Neural progenitor cell (in vitro differentiated cells): ENCODE data around the gene SMPX. TPM values are rescaled to one million over a fixed set of nuclear protein-coding genes. Genes with fewer than 3 reads are reported as not detected.

ENCODE experiments used
- DNase-seq: peaks from one replicate; pipeline ENCODE4 v3.0.0-alpha.2; 2016; ENCODE audit warnings: low spot score
- H2AFZ ChIP-seq: fragments of 200-600 bp; sonication (generic); replicated peaks from 2 replicates; pipeline ENCODE4 v1.6.1; 2016; ENCODE audit warnings: antibody characterized with exemption
- H3F3A ChIP-seq: fragments of 200-600 bp; sonication (generic); 2 replicates; pipeline ENCODE4 v1.6.1; 2016; ENCODE audit warnings: antibody characterized with exemption, low read depth
- H3K27ac ChIP-seq: fragments of 200-600 bp; sonication (generic); 2 replicates; pipeline ENCODE4 v1.5.1; 2016; ENCODE audit warnings: mild to moderate bottlenecking
- H3K27me3 ChIP-seq: fragments of 200-600 bp; sonication (generic); 2 replicates; pipeline ENCODE4 v1.6.1; 2016; ENCODE audit warnings: mild to moderate bottlenecking, moderate library complexity
- H3K36me3 ChIP-seq: fragments of 200-600 bp; sonication (generic); 2 replicates; pipeline ENCODE4 v1.5.1; 2016
- H3K4me1 ChIP-seq: fragments of 200-600 bp; sonication (generic); 2 replicates; pipeline ENCODE4 v1.6.1; 2016; ENCODE audit warnings: mixed run types
- H3K4me2 ChIP-seq: fragments of 200-600 bp; sonication (generic); 2 replicates; pipeline ENCODE4 v1.6.1; 2016
- H3K4me3 ChIP-seq: fragments of 200-600 bp; sonication (generic); 2 replicates; pipeline ENCODE4 v1.5.1; 2016
- H3K79me2 ChIP-seq: fragments of 200-600 bp; sonication (generic); 2 replicates; pipeline ENCODE4 v1.6.1; 2016; ENCODE audit warnings: low read depth
- H3K9ac ChIP-seq: fragments of 200-600 bp; sonication (generic); 2 replicates; pipeline ENCODE4 v1.6.1; 2016
- H3K9me3 ChIP-seq: fragments of 200-600 bp; sonication (generic); 2 replicates; pipeline ENCODE4 v1.5.1; 2016; ENCODE audit warnings: low read depth
- H4K20me1 ChIP-seq: fragments of 200-600 bp; sonication (generic); 2 replicates; pipeline ENCODE4 v1.6.1; 2016; ENCODE audit warnings: low read depth
- H3K27ac Mint-ChIP-seq: 3 replicates; pipeline ENCODE4 v1.8.0; 2021; ENCODE audit warnings: mixed read lengths
- H3K27me3 Mint-ChIP-seq: 2 replicates; pipeline ENCODE4 v1.8.0; 2022; ENCODE audit warnings: low read depth, mild to moderate bottlenecking, inconsistent platforms, moderate library complexity, mixed read lengths; ENCODE audit not compliant: insufficient read depth
- H3K36me3 Mint-ChIP-seq: 3 replicates; pipeline ENCODE4 v1.8.0; 2021; ENCODE audit warnings: mixed read lengths
- H3K4me1 Mint-ChIP-seq: 3 replicates; pipeline ENCODE4 v1.8.0; 2021; ENCODE audit warnings: mixed read lengths
- H3K4me3 Mint-ChIP-seq: 3 replicates; pipeline ENCODE4 v1.8.0; 2021; ENCODE audit warnings: mild to moderate bottlenecking, moderate library complexity, mixed read lengths
- H3K9me3 Mint-ChIP-seq: 3 replicates; pipeline ENCODE4 v1.8.0; 2020; ENCODE audit warnings: mixed read lengths
- EZH2 ChIP-seq: fragments of 200-600 bp; sonication (generic); IDR thresholded peaks from 2 replicates; pipeline ENCODE4 v1.6.1; 2017; ENCODE audit warnings: antibody characterized with exemption, mild to moderate bottlenecking, moderate library complexity
- EZH2phosphoT487 ChIP-seq: fragments of 200-600 bp; sonication (generic); IDR thresholded peaks from 2 replicates; pipeline ENCODE4 v1.6.1; 2017; ENCODE audit warnings: antibody characterized with exemption
- total RNA-seq: library from RNA; depleted of rRNA; stranded (reverse); fragments of >200 nt; gene quantifications from 2 replicates; pipeline ENCODE4 v1.2.3, GENCODE V29; 2015; ENCODE audit warnings: low replicate concordance
- TF ChIP-seq, protein P1 (sequence below): fragments of 200-600 bp; sonication (generic); IDR thresholded peaks from 2 replicates; pipeline ENCODE4 v1.5.1; 2017; ENCODE audit warnings: antibody characterized with exemption, mild to moderate bottlenecking

SMPX gene
- total RNA-seq, 1 donor from 2014 or later, result not detected

DNA sequence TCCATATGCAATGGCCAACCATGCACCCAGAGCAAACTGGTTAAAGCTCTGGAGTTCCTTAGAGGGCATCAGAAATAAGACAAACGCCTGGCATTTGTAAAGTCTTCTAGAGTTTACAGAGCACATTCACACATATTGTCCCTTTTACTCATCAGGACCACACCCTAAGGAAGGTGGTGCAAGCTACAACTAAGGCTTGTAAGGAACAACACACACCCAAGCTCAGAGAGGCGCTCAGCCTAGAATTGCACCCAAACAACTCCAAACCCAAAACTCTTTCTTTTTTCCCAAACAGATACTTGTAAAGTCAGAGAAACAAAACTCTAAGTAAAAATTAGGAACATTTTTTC, 46.1 kb downstream of the SMPX start:
- no peak for DNase-seq
- Mint-ChIP-seq H3K36me3 (no peaks in the 10 kb centered on the region), H3K4me3 (no peak overlapping the region), H3K27ac (no peak overlapping the region), H3K27me3 (no peaks in the 10 kb centered on the region), H3K9me3 (peaks cover 2% of the 10 kb centered on the region), H3K4me1 (no peaks in the 10 kb centered on the region)
- Histone ChIP-seq H3F3A (no peaks in the 10 kb centered on the region), H3K36me3 (no peaks in the 10 kb centered on the region), H3K9me3 (no peaks in the 10 kb centered on the region), H3K79me2 (no peaks in the 10 kb centered on the region), H2AFZ (no peak overlapping the region), H3K27ac (no peak overlapping the region), H3K4me1 (no peaks in the 10 kb centered on the region), H4K20me1 (no peaks in the 10 kb centered on the region), H3K4me3 (no peak overlapping the region), H3K27me3 (no peaks in the 10 kb centered on the region), H3K9ac (no peak overlapping the region), H3K4me2 (no peak overlapping the region)
- TF ChIP-seq, protein P1, sequence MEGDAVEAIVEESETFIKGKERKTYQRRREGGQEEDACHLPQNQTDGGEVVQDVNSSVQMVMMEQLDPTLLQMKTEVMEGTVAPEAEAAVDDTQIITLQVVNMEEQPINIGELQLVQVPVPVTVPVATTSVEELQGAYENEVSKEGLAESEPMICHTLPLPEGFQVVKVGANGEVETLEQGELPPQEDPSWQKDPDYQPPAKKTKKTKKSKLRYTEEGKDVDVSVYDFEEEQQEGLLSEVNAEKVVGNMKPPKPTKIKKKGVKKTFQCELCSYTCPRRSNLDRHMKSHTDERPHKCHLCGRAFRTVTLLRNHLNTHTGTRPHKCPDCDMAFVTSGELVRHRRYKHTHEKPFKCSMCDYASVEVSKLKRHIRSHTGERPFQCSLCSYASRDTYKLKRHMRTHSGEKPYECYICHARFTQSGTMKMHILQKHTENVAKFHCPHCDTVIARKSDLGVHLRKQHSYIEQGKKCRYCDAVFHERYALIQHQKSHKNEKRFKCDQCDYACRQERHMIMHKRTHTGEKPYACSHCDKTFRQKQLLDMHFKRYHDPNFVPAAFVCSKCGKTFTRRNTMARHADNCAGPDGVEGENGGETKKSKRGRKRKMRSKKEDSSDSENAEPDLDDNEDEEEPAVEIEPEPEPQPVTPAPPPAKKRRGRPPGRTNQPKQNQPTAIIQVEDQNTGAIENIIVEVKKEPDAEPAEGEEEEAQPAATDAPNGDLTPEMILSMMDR, result no peak
- no peak for TF ChIP-seq EZH2phosphoT487
- no peak for TF ChIP-seq EZH2

DNA sequence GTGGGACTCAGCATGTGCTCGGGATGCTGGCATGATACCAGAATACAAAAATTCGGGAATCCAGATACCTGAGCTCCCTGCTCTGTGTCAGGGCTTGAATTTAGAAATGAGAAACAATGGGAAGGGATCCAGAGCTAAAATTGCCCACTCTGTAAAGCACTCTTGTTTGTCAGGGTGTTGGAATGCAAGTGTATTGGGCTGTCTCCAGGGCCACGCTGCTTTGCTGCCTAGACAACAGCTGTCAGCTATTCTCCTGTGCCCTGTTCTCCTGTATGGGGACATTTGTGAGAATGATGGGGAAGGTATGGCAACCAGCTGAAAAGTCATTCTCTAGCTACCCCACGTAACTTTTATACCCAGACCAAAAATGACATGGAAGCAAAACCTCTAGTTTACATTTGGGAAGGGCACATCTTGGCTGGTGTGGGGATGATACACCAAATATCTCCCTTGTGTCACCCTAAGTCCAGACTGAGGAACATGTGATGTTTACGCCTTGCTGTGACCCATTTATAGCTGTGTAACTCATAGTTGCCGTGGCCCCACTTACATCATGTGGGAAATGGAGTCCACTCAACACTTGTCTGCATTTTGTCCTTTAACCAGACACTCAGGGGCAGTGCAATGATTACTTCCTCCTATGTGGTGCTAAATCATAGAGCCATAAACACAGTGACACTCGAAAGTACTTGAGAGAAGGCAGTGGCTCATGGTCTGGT, 46.6 kb downstream of the SMPX start:
- H3K4me1 Mint-ChIP-seq, result no peaks in the 10 kb centered on the region
- H3K27ac Mint-ChIP-seq, result no peak overlapping the region
- Histone ChIP-seq H3K79me2 (no peaks in the 10 kb centered on the region), H3K27ac (no peak overlapping the region), H3F3A (no peaks in the 10 kb centered on the region), H2AFZ (no peak overlapping the region), H3K4me1 (no peaks in the 10 kb centered on the region), H4K20me1 (no peaks in the 10 kb centered on the region), H3K9ac (no peak overlapping the region), H3K4me3 (no peak overlapping the region), H3K27me3 (no peaks in the 10 kb centered on the region), H3K36me3 (no peaks in the 10 kb centered on the region), H3K9me3 (no peaks in the 10 kb centered on the region), H3K4me2 (no peak overlapping the region)
- H3K9me3 Mint-ChIP-seq, result peaks cover 2% of the 10 kb centered on the region
- TF ChIP-seq, protein P1, result no peak
- no peak for TF ChIP-seq EZH2phosphoT487
- no peak for TF ChIP-seq EZH2
- H3K27me3 Mint-ChIP-seq, result no peaks in the 10 kb centered on the region
- DNase-seq, result no peak
- no peak overlapping the region for H3K4me3 Mint-ChIP-seq
- H3K36me3 Mint-ChIP-seq, result no peaks in the 10 kb centered on the region

DNA sequence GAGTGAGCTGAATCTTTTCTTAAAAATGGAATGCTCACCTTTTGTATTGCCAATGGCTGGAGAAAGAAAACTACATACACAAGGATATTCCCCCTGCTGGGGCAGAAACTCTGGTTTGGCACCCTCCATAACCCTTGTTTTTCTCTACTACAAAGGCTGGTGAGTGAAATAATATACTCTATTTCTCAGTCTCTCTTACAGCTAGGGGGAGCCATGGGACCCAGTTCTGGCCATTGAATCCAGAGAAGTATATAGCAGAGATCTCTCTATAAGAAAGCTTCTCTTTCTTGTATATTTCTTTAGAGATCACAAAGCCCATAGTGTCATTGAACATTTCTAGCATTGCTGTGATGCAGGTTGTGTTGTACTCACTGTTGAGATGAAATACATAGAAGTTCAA, 49.8 kb downstream of the SMPX start:
- Mint-ChIP-seq H3K4me1 (peaks cover 3% of the 10 kb centered on the region), H3K27ac (no peak overlapping the region), H3K36me3 (no peaks in the 10 kb centered on the region), H3K27me3 (no peaks in the 10 kb centered on the region), H3K4me3 (no peak overlapping the region), H3K9me3 (no peaks in the 10 kb centered on the region)
- TF ChIP-seq, protein P1, result peak; percentile 30
- no peak for TF ChIP-seq EZH2phosphoT487
- Histone ChIP-seq H2AFZ (no peak overlapping the region), H3K79me2 (no peaks in the 10 kb centered on the region), H3K27ac (no peak overlapping the region), H3K4me2 (no peak overlapping the region), H4K20me1 (no peaks in the 10 kb centered on the region), H3K9ac (no peak overlapping the region), H3K4me1 (no peaks in the 10 kb centered on the region), H3K9me3 (no peaks in the 10 kb centered on the region), H3K36me3 (no peaks in the 10 kb centered on the region), H3K4me3 (no peak overlapping the region), H3K27me3 (no peaks in the 10 kb centered on the region), H3F3A (no peaks in the 10 kb centered on the region)
- DNase-seq, result no peak
